K562 (cell line): ENCODE measurements around the gene IQGAP3. TPM values are rescaled to one million over a fixed set of nuclear protein-coding genes. Genes with fewer than 3 reads are reported as not detected.

ENCODE experiments used
- ERF ChIP-seq: fragments of 450-650 bp; formaldehyde crosslinking; IDR thresholded peaks from 2 replicates; pipeline ENCODE4 v1.4.0; 2020; ENCODE audit warnings: mild to moderate bottlenecking, mixed read lengths
- FIP1L1 ChIP-seq: fragments of 200-400 bp; formaldehyde crosslinking; IDR thresholded peaks from 2 replicates; pipeline ENCODE4 v1.6.1; 2018; ENCODE audit warnings: mild to moderate bottlenecking, low read depth, low read length; ENCODE audit not compliant: poor library complexity, severe bottlenecking
- HEY1 ChIP-seq: fragments of 250-450 bp; sonication (Bioruptor Pico); IDR thresholded peaks from 2 replicates; pipeline ENCODE4 v1.5.0; 2020; ENCODE audit warnings: mild to moderate bottlenecking, moderate library complexity, borderline replicate concordance
- HNRNPLL ChIP-seq: fragments of 200-400 bp; formaldehyde crosslinking; IDR thresholded peaks from 2 replicates; pipeline ENCODE4 v1.6.1; 2017; ENCODE audit warnings: low read length, low read depth, mild to moderate bottlenecking; ENCODE audit not compliant: poor library complexity, severe bottlenecking
- KAT7 ChIP-seq: sonication (generic); formaldehyde crosslinking; IDR thresholded peaks from 2 replicates; pipeline ENCODE4 v1.8.0; 2022; ENCODE audit warnings: missing genetic modification reagents, mild to moderate bottlenecking, borderline replicate concordance
- KLF6 ChIP-seq: fragments of 250-450 bp; sonication (Bioruptor Pico); IDR thresholded peaks from 2 replicates; pipeline ENCODE4 v1.4.0; 2020; ENCODE audit warnings: mild to moderate bottlenecking, moderate library complexity, borderline replicate concordance
- OTX1 ChIP-seq: fragments of 450-650 bp; formaldehyde crosslinking; IDR thresholded peaks from 2 replicates; pipeline ENCODE4 v1.4.0; 2022; ENCODE audit warnings: mild to moderate bottlenecking
- POLR2A ChIP-seq: fragments of 450-650 bp; conservative IDR thresholded peaks from 2 replicates; pipeline ENCODE4 v1.6.1; 2016
- SAP30 ChIP-seq: fragments of 200-600 bp; sonication (generic); IDR thresholded peaks from 2 replicates; pipeline ENCODE4 v1.6.1; 2012; ENCODE audit warnings: borderline replicate concordance, low read depth, mild to moderate bottlenecking, moderate library complexity, low read length, control low read depth, inconsistent platforms; ENCODE audit not compliant: insufficient read depth, poor library complexity, severe bottlenecking
- SOX6 ChIP-seq: fragments of 450-650 bp; IDR thresholded peaks from 2 replicates; pipeline ENCODE4 v1.6.1; 2014; ENCODE audit warnings: mild to moderate bottlenecking
- TAL1 ChIP-seq: fragments of 450-650 bp; IDR thresholded peaks from 2 replicates; pipeline ENCODE4 v1.6.1; 2016; ENCODE audit warnings: mild to moderate bottlenecking
- TEAD1 ChIP-seq, 2 experiments: fragments of 450-650 bp in 1 of 2; sonication (generic) in 1 of 2; formaldehyde crosslinking; IDR thresholded peaks; 2 replicates each; pipeline versions ENCODE4 v1.4.0 to v1.8.0; 2020 to 2022; ENCODE audit warnings: mild to moderate bottlenecking in 2 of 2, missing genetic modification reagents in 1 of 2
- YY1 ChIP-seq, 3 experiments: IDR thresholded peaks; 2 replicates each; pipeline ENCODE4 v1.6.1; 2011; ENCODE audit warnings: low read length in 2 of 3, mild to moderate bottlenecking in 2 of 3, moderate library complexity in 2 of 3, borderline replicate concordance in 1 of 3, control low read depth in 1 of 3, low read depth in 1 of 3; ENCODE audit not compliant: insufficient read depth in 3 of 3, insufficient replicate concordance in 2 of 3, control insufficient read depth in 1 of 3, insufficient read length in 1 of 3; ENCODE audit errors: extremely low read depth in 1 of 3
- ZNF586 ChIP-seq: fragments of 450-650 bp; formaldehyde crosslinking; conservative IDR thresholded peaks from 2 replicates; pipeline ENCODE4 v1.4.0; 2020; ENCODE audit warnings: mild to moderate bottlenecking, moderate library complexity
- polyA plus RNA-seq, 8 experiments: library from polyadenylated mRNA; depleted of rRNA in 4 of 8; stranded (reverse) in 5 of 8; unstranded in 3 of 8; fragments of >200 nt; fragmentation: Nextera tagmentation in 2 of 8; fragmentation: Illumina TruSeq in 1 of 8; extraction: Ambion mirVana in 2 of 8; extraction: Trizol in 1 of 8; gene quantifications; 2 replicates each; pipeline versions ENCODE4 v1.2.1 to v1.2.3, GENCODE V29; 2011 to 2014; ENCODE audit warnings: inconsistent platforms in 1 of 8, missing spikeins in 1 of 8
- total RNA-seq, 7 experiments: library from RNA; depleted of rRNA in 6 of 7; stranded (reverse); fragments of >200 nt in 6 of 7; fragmentation: Illumina TruSeq in 2 of 7; extraction: Trizol in 2 of 7; gene quantifications; 2 replicates each; pipeline versions ENCODE4 v1.2.1 to v1.2.3, GENCODE V29; 2011 to 2021; ENCODE audit warnings: low replicate concordance in 1 of 7
- TF ChIP-seq, protein P1 (sequence below): sonication (generic); formaldehyde crosslinking; IDR thresholded peaks from 2 replicates; pipeline ENCODE4 v1.8.1; 2023; ENCODE audit warnings: mild to moderate bottlenecking, missing genetic modification reagents
- TF ChIP-seq, protein P2 (sequence below): sonication (generic); formaldehyde crosslinking; IDR thresholded peaks from 2 replicates; pipeline ENCODE4 v1.9.0; 2022; ENCODE audit warnings: mild to moderate bottlenecking, missing genetic modification reagents
- TF ChIP-seq, protein P3 (sequence below), 2 experiments: IDR thresholded peaks; 2 replicates each; pipeline ENCODE4 v1.6.1; 2011; ENCODE audit warnings: borderline replicate concordance in 1 of 2, control low read depth in 1 of 2, low read depth in 1 of 2, low read length in 1 of 2, mild to moderate bottlenecking in 1 of 2, mixed read lengths in 1 of 2, moderate library complexity in 1 of 2; ENCODE audit not compliant: insufficient read depth in 1 of 2, insufficient read length in 1 of 2, poor library complexity in 1 of 2, severe bottlenecking in 1 of 2; ENCODE audit errors: extremely low read depth in 1 of 2
- TF ChIP-seq, protein P4 (sequence below), 2 experiments: fragments of 450-650 bp in 1 of 2; sonication (generic) in 1 of 2; formaldehyde crosslinking; conservative IDR thresholded peaks; 2 replicates each; pipeline versions ENCODE4 v1.4.0 to v1.8.1; 2020 to 2022; ENCODE audit warnings: mild to moderate bottlenecking in 1 of 2, missing genetic modification reagents in 1 of 2
- TF ChIP-seq, protein P5 (sequence below): fragments of 250-450 bp; sonication (Bioruptor Pico); IDR thresholded peaks from 2 replicates; pipeline ENCODE4 v1.4.0; 2020; ENCODE audit warnings: mild to moderate bottlenecking

The IQGAP3 gene
- total and polyA plus RNA-seq, 9 of the 15 experiments (the other 6 are each of a cell fraction or from before 2014, with no cell fraction given): 1.4 to 16.6 (median 11.9) TPM

DNA sequence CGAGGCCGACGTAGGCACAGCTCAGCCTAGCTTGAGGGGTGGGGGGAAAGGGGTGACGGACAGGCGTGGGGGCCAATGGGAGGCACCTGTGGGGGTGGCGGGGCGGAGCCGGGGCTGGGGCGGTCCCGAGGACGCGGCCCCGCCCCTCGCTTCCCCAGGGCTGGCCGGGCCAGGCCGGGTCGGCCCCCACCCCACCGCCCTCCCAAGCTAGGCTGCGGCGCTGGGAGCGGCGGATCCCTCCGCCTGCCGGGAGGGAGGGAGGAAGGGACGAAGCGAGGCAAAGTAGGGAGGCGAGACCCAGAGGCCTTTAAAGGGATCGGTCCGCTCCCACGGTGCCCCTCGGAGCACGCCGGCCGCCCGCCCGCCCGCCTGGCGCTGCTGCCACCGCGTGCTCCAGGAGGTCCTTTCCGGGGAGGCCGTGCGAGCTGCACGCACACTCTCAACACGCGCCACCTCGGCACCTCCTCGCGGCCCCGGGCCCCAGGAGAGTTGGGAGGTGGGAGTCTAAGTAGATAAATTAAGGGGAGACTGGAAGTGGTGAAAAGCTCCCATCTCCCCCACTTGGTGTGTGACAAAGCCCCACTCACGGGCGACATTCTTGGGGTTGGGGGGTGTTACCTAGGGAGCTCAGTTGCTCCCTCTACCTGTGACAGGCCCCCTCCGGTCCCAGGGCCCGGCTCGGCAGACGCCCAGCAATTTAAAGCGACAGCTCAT, 71.4 kb downstream of the IQGAP3 start (continued):
- TF ChIP-seq YY1 (IDR thresholded peaks at IDR 0.05; ENCODE audit: borderline replicate concordance in 1 of 3, control insufficient read depth in 1 of 3, extremely low read depth in 1 of 3, insufficient read depth in 3 of 3, insufficient read length in 1 of 3, insufficient replicate concordance in 2 of 3, low read depth in 1 of 3, low read length in 2 of 3) (peak in 1 of 3 experiments; percentile 56), ERF (CRISPR knock-in tag) (peak; percentile 84; the same call in 1 of the 2 replicates), OTX1 (0 out of 2 replicates have a peak, but pooled peaks have one; percentile 49), FIP1L1 (peak; percentile 17), SAP30 (no peak), SOX6 (peak; percentile 39; the same call in 1 of the 2 replicates), ZNF586 (CRISPR knock-in tag) (no peak), HEY1 (no peak), HNRNPLL (peak; percentile 19), POLR2A (peak; percentile 89), KLF6 (no peak; the same call in 1 of the 2 replicates), TAL1 (no peak), KAT7 (CRISPR knock-in tag) (peak; percentile 35; the same call in 1 of the 2 replicates), TEAD1 (CRISPR knock-in tag; IDR thresholded peaks at IDR 0.05) (peak; percentile 46 to 79; a peak in 1 of 4 replicates)
- TF ChIP-seq, protein P1, sequence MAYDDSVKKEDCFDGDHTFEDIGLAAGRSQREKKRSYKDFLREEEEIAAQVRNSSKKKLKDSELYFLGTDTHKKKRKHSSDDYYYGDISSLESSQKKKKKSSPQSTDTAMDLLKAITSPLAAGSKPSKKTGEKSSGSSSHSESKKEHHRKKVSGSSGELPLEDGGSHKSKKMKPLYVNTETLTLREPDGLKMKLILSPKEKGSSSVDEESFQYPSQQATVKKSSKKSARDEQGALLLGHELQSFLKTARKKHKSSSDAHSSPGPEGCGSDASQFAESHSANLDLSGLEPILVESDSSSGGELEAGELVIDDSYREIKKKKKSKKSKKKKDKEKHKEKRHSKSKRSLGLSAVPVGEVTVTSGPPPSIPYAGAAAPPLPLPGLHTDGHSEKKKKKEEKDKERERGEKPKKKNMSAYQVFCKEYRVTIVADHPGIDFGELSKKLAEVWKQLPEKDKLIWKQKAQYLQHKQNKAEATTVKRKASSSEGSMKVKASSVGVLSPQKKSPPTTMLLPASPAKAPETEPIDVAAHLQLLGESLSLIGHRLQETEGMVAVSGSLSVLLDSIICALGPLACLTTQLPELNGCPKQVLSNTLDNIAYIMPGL (CRISPR knock-in tag): peak; percentile 85
- TF ChIP-seq, protein P2, sequence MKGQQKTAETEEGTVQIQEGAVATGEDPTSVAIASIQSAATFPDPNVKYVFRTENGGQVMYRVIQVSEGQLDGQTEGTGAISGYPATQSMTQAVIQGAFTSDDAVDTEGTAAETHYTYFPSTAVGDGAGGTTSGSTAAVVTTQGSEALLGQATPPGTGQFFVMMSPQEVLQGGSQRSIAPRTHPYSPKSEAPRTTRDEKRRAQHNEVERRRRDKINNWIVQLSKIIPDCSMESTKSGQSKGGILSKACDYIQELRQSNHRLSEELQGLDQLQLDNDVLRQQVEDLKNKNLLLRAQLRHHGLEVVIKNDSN (CRISPR knock-in tag): peak; percentile 43
- TF ChIP-seq, protein P3, sequence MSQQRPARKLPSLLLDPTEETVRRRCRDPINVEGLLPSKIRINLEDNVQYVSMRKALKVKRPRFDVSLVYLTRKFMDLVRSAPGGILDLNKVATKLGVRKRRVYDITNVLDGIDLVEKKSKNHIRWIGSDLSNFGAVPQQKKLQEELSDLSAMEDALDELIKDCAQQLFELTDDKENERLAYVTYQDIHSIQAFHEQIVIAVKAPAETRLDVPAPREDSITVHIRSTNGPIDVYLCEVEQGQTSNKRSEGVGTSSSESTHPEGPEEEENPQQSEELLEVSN (IDR thresholded peaks at IDR 0.05; ENCODE audit: borderline replicate concordance in 1 of 2, extremely low read depth in 1 of 2, insufficient read depth in 1 of 2, insufficient read length in 1 of 2, low read depth in 1 of 2, low read length in 1 of 2, poor library complexity in 1 of 2, severe bottlenecking in 1 of 2): peak; percentile 85 to 93
- TF ChIP-seq, protein P4, sequence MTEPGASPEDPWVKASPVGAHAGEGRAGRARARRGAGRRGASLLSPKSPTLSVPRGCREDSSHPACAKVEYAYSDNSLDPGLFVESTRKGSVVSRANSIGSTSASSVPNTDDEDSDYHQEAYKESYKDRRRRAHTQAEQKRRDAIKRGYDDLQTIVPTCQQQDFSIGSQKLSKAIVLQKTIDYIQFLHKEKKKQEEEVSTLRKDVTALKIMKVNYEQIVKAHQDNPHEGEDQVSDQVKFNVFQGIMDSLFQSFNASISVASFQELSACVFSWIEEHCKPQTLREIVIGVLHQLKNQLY (CRISPR knock-in tag; conservative IDR thresholded peaks at IDR 0.05): peak; percentile 16 to 67; a peak in 1 of 4 replicates
- TF ChIP-seq, protein P5, sequence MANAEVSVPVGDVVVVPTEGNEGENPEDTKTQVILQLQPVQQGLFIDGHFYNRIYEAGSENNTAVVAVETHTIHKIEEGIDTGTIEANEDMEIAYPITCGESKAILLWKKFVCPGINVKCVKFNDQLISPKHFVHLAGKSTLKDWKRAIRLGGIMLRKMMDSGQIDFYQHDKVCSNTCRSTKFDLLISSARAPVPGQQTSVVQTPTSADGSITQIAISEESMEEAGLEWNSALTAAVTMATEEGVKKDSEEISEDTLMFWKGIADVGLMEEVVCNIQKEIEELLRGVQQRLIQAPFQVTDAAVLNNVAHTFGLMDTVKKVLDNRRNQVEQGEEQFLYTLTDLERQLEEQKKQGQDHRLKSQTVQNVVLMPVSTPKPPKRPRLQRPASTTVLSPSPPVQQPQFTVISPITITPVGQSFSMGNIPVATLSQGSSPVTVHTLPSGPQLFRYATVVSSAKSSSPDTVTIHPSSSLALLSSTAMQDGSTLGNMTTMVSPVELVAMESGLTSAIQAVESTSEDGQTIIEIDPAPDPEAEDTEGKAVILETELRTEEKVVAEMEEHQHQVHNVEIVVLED: peak; percentile 40; the same call in 1 of the 2 replicates
